DND-41 (cell line): ENCODE measurements around the gene INPP4A.

Source experiments
- EZH2 ChIP-seq: IDR thresholded peaks from 3 replicates; pipeline ENCODE4 v1.6.1; 2012; ENCODE audit warnings: borderline replicate concordance, low read depth, mild to moderate bottlenecking, moderate library complexity, low read length, inconsistent platforms; ENCODE audit not compliant: severe bottlenecking
- TF ChIP-seq, protein P1 (sequence below): IDR thresholded peaks from 2 replicates; pipeline ENCODE4 v1.5.1; 2012; ENCODE audit warnings: borderline replicate concordance, low read length, moderate library complexity, mild to moderate bottlenecking; ENCODE audit not compliant: poor library complexity, severe bottlenecking; ENCODE audit errors: extremely low read depth

DNA sequence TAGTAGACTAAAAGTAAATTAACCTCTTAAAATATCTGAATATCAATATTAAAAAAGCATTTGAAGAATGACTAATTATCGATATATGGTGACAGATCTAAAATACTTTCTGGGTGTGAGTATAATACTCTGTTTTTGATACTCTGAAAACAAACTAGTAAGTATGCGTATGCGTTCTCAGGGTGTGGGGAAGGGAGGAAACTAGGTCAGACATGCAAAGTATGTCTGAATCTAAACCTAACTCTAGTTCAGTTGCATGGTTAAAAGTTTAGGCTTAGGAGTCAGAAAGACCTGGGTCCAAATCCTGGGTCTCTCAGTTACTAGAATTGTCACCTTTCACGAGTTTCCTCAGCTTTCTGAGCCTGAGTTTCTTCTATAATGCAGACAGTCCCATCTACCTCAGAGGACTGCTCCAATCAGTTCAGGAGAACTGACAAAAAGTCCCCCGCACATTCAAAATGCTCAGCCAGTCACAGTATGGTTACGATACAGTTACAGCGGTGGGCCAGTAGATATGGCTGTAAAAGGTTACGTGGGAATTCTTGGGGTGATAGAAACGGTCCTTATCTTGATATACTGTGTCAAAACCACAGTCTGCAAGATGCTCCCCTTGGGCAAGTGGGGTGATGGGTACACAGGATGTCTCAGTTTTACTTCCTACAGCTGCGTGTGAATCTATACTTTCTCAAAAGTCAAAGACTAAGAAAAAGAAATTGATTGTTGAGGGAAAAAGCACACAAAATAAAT is 192.9 kb downstream of the INPP4A start:
- TF ChIP-seq EZH2, result no peak
- TF ChIP-seq, protein P1, sequence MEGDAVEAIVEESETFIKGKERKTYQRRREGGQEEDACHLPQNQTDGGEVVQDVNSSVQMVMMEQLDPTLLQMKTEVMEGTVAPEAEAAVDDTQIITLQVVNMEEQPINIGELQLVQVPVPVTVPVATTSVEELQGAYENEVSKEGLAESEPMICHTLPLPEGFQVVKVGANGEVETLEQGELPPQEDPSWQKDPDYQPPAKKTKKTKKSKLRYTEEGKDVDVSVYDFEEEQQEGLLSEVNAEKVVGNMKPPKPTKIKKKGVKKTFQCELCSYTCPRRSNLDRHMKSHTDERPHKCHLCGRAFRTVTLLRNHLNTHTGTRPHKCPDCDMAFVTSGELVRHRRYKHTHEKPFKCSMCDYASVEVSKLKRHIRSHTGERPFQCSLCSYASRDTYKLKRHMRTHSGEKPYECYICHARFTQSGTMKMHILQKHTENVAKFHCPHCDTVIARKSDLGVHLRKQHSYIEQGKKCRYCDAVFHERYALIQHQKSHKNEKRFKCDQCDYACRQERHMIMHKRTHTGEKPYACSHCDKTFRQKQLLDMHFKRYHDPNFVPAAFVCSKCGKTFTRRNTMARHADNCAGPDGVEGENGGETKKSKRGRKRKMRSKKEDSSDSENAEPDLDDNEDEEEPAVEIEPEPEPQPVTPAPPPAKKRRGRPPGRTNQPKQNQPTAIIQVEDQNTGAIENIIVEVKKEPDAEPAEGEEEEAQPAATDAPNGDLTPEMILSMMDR, result no peak
